WTC11 (cell line): ENCODE measurements around the gene SMC1B.

Source experiments
- ZNF671 ChIP-seq: fragments of 250-450 bp; sonication (Bioruptor Pico); IDR thresholded peaks from 2 replicates; pipeline ENCODE4 v1.8.0; 2021; ENCODE audit warnings: mild to moderate bottlenecking
- TF ChIP-seq, protein P1 (sequence below): fragments of 250-450 bp; sonication (Bioruptor Pico); IDR thresholded peaks from 2 replicates; pipeline ENCODE4 v2.1.2; 2022; ENCODE audit warnings: mild to moderate bottlenecking, moderate library complexity

DNA sequence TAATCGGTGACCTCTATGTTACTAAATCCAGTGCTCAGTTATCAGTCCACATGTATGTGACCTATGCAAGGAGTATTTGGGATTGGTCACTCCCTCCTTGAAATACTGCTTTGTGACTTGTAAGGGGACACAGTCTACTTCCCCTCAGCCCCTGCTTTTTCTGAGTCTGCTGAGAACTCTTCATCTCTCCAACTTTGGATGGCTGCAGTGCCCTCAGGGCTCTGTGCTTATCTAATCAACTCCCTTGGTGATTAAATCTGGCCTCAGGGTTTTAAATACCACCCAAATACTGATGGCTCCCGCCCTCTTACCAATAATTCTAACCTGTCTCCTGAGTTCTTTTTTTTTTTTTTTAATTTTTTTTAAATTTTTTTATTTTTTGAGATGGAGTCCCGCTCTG is 63.5 kb downstream of the SMC1B start:
- no peak for TF ChIP-seq ZNF671 (CRISPR knock-in tag)
- TF ChIP-seq, protein P1, sequence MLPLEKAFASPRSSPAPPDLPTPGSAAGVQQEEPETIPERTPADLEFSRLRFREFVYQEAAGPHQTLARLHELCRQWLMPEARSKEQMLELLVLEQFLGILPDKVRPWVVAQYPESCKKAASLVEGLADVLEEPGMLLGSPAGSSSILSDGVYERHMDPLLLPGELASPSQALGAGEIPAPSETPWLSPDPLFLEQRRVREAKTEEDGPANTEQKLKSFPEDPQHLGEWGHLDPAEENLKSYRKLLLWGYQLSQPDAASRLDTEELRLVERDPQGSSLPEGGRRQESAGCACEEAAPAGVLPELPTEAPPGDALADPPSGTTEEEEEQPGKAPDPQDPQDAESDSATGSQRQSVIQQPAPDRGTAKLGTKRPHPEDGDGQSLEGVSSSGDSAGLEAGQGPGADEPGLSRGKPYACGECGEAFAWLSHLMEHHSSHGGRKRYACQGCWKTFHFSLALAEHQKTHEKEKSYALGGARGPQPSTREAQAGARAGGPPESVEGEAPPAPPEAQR (CRISPR knock-in tag), result no peak
